Midbrain (tissue), 1 donor: Measurements from ENCODE around the gene CDH6.
A peak's percentile ranks its signal among the peaks of the same experiment; 100 is the strongest.

Source experiments
- DNase-seq: peaks from one replicate; lab custom pipeline; 2025; lab: John Stamatoyannopoulos, UW

Gene CDH6

DNA sequence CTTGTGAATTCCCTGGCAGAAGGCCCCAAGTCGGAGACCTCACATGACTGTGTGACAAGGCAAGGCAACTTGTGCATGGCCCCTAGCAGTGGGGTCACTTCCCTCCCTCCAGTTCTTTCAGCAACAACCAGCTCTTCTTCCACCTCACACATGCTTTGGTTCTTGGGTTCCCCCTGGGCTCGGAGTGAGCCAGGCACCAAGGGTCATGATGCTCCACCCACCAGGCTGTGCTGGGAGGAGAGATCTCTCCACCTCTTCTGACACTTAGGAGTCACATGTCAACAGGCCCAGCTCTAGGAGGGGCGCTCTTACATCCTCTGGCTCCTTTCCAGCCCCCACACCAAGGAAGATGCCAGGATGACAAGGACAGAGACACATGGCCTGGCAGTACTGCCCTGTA, 56.7 kb downstream of the CDH6 start:
- DNase-seq, result no peak

DNA sequence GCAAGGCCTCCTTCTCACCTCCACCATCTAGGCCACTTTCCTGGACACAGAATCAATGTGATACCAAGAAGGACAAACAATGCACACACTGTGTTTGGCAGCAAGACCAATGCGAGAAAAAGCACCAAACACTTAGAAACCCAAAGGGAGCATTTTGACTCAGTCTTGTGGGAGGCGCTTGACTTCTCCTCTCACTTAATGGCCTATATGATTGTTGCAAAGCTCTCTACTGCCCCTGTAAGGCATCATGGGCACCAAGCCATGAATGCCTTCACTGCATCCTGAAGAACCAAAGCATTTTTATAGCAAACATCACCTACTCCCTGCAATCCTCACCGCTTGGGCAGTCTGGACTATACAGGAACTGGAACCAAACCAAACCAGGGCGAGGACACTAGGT, 57.5 kb downstream of the CDH6 start:
- no peak for DNase-seq

DNA sequence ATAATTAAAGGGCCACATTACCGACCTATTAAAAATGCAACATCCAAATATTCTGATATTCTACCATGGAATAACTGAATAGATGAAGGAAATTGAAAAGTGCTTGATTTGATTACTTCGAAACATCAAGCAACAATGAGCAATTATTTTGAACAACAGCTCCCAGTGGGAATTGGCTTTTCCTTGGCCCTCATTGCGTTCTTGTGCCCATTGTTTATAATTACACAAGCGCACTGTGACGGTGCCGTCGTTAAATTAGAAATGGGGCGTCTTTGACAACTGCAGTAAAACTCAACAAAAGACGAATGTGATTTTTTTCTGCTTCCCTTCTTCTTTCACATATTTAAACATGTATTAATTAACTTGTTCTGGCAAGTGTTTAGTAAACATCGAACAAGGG, 61.6 kb downstream of the CDH6 start:
- DNase-seq, result no peak

DNA sequence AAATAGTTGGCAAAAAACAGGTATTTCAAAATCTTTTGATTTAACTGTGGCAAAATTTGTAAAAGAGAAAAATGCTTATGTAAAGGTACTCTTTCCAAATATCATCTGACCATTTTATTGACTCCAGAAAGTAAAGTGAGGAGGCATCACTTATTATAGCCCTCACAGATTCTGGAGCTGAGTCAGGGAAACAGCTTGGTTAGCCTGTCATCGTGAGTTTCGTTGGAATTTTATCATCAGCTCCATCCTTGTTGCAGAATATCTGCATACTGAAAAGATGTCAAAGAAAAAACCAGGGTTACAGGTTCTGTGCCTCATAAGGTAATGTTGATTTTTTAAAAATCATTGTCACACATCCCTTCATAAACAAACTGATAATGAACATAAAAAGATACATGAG, 74.8 kb downstream of the CDH6 start:
- no peak for DNase-seq

DNA sequence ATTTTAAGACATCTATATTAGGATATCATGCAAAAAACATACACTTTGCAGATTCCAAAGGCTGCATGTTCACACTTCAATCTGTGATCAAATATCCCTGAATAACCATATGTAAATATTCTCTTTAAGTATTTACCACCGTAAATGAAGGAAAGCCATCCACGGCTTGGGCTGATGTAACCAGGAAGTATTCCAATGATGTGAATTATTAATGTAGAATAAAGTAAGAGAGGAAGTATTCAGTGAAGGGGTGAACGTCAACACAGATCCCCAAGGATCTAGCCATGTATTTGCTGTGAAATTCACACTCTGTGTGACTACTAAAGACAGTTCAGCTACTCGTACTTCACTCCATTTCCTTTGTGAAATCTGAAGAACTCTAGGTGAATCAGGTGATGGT, 75.2 kb downstream of the CDH6 start:
- no peak for DNase-seq

DNA sequence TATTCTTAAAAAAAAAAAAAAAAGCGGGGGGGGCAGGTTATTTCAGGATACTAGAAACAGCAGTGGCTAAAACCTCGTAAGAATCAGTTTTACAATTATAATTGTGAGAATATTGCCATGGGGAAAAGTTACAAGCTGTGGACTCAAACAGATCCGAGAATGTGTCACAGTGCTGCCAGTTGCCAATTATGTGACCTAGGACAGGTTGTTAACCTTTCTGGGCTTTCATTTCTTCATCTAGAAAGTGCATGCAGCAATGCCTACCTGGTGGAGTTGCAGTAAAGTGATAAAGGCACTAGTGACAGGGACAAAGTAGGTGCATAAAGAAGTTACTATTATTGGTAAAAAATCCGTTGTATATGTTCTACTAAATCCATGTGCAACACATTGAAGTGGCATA, 75.8 kb downstream of the CDH6 start:
- no peak for DNase-seq

DNA sequence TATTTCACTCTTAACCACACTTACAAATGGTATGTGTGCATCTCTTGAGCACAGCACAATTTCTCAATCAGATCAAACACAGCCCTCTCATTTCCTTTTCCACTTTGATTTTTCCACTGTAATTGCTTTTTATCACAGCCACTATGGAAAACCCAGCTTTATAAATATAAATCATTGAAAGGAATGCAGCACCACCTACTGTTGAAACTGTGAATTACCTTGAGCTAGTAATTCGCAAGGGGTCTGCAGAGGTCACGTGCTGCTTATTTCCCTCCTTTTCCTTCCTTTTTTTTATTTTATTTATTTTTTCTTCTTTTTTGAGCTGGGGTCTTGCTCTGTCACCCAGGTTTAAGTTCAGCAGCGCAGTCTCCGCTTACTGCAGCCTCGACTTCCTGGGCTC, 76.9 kb downstream of the CDH6 start:
- DNase-seq, result peak; percentile 15

DNA sequence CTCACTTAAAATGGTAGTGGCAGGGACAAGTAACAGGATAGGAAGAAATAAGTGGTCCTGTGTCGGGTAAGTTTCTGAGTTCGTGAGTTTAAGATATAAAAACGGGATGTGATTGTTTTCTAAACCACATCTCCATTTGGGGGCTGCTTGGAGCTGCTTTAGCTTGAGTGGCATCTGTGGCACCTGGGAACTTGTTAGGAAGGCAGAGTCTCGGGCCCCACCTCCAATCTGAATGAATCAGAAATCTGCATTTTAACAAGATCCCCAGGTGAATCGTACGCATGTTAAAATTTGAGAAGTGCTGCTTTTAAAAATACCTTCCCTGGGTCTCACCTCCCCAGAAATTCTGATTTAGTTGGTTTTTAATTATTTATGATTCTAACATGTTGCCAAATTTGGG, 78.1 kb downstream of the CDH6 start:
- DNase-seq, result no peak

DNA sequence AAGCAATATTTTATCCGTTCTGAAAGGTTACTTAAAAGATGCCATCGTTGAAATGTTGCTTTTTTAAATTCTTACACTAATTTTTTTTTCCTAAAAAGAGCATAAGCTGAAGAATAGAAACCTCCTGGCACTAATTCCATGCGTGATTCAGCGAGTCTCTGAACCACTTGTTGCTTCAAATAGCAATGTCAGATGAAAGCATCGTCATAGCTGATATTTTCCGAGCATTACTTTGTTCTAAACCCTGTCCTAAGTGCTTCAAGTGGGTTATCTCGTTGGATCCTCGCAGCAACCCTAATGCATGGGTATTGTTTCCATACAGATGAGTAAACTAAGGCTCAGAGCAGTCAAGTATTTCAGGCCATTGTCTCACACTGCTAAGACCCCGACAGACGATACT, 79.7 kb downstream of the CDH6 start:
- no peak for DNase-seq

DNA sequence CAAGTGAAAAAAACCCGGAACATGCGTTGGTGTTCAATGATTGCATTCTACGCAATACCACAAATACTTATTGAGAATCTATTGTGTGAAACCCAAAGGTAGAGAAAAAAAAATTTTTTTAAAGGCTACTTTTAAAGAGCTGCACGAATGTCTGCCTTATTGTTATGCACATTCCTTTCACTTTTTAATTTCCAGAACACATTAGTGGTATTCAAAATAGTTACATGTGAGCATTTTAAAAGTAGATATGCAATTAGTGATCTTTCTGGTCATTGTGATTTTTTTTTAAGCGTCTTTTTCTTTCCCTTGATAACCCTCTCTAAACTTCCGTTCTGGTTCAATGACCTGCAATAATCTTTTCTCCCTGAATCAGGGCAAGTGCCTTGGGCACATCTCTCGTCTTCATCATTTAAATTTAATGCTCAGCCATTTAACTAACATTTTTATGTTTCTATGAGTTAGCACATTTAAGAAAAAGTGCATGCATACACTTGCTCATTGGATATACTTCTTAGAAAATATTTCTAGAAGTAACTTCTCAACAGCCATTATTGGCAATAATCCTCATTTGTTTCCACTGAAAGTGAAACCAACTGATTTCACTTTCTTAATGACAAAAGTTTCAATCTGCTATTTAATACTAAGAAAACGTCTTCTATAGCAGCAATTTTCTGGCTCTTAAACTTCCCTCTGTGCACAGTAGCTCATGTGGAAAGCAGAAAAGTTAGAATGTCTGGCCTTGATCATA, 80.3 kb downstream of the CDH6 start:
- DNase-seq, result no peak

DNA sequence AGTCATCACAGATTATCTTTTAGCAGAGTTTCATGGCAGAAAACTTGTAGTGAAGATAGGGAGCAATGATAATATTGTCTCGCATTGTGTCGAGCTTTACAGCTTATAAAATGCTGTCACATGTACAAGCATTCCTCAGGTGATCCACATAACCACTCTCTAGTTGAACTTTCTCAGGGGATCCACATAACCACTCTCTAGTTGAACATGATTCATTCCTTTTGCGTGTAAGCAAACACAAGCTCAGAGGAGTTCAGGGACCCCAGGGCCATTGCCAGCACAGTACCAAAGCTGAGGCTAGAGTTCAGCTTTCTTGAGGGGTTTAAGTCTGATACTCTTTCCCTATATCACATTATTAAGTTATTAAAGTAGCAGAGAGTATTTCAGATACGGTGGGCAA, 86.7 kb downstream of the CDH6 start:
- DNase-seq, result no peak

DNA sequence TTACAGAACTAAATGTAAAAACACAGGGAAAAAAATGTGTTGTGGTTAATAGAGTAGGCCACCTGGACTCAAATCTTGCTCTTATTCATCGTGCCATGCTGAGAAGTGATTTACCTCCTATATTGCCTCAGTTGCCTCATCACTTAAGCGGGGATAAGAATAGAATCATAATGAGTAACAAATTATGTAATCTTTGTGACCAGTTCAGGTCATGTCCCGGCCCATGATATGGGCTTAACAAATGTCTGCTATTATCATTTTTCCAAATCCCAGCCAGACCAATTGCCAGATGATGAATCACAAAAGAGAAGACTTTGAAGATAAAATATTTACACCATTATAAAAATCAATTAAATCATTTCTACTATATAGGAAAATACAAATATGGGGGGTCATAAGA, 89.8 kb downstream of the CDH6 start:
- DNase-seq, result no peak

DNA sequence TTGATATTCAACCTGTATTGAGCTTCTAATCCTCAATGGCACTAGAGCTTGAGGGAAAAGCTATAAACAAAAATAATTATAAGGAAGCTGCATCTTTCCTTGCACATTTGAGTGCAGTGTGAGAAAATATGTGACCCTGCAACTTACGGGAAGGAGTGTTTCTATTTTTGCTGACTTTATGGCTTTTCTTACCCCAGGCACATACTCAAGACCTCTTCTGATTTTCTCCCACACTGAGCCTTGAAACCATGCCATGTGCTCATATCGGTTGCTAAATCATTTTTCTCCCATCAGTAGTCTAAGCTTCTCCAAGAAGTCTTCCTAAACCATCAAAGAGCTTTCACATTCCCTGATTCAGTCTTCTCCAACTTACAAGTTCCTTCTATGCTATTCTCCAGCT, 91.5 kb downstream of the CDH6 start:
- no peak for DNase-seq

DNA sequence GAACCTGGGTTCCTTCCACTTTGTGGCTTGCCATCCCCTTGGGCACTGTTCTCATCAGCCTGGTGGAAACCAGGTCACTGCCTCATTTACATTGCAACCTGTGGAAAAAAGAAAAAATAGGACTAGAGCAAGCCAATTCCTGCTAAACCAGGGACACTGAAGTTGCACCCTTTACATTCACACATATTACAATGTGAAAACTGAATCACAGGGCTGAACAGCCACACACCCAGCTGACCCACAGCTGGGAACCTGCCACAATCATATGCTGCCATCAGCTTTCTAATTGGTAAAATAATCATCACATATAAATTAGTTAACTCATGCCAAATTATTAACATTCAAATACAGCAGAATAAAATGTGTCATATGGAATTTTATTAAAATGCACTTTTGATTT, 94.5 kb downstream of the CDH6 start:
- no peak for DNase-seq

DNA sequence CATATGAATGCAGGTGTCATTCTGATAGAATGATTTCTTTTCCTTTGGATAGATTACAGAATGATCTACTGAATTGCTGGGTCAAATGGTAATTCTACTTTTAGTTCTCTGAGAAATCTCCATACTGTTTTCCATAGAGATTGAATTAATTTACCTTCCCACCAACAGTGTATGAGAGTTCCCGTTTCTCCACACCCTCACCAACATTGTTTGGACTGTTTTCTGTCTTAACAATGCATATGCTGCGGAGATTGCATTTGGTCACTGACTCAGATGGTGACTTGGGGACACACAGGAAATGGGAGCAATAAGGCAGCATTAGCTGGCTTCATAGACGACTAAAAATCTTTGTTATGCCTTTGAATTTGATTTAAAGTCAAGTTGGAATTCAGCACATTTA, 95.9 kb downstream of the CDH6 start:
- DNase-seq, result no peak

DNA sequence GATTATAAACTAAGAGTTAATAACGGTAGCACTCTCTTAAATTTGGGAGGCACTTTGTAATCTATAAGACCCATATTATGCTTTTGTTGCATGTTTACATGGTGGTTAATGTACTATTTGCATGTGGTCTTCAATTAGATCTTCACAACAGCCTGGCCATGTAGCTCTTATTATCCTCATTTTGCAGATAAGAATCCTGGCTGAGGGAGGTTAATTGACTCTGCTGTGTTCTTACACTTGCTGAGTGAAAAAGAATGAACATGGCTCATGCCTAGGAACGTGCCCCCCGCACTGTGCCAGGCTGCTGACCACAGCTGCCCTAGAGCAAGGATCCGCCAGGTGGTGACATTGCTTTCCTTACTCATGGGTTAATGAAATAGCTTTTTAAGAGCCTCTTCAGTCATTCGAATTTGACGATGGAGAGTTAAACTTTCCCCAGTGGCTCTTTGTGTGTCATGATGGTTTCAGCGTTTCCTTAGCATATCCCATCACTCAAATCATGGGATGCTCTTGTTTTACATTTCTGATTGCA, 97.9 kb downstream of the CDH6 start:
- DNase-seq, result no peak

DNA sequence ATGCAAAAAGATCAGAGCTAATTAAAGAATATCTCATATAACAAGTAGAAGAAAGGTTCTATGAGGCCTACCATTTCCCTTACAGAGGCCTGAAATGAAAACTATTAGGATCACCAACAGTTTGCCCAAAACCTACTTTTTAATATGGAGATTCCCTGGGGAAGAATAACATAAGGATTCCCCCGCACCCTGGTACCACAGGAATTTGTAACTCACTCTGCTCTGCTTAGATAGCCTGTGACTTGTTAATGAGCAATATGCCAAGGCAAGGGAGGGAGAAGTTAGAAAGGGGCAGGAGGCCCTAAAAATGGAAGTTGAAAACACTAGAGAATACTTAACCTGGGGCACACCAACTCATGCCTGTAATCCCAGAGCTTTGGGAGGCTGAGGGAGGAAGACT, 107.0 kb downstream of the CDH6 start:
- no peak for DNase-seq

DNA sequence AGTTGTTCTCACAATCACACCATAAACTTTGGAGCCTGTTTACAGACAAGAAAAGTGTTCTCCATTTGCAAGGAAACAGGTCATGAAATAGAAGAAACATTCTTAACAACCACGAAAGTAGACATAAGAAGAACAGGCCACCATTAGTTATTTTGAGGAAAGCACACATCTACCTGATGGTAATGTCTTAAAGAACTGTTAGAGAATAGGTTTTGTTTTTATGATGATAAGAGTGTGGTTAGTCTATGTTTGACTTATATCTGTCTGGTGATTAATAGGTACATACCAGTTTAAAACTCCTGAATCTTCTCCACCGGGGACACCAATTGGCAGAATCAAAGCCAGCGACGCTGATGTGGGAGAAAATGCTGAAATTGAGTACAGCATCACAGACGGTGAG, 108.3 kb downstream of the CDH6 start:
- DNase-seq, result no peak

DNA sequence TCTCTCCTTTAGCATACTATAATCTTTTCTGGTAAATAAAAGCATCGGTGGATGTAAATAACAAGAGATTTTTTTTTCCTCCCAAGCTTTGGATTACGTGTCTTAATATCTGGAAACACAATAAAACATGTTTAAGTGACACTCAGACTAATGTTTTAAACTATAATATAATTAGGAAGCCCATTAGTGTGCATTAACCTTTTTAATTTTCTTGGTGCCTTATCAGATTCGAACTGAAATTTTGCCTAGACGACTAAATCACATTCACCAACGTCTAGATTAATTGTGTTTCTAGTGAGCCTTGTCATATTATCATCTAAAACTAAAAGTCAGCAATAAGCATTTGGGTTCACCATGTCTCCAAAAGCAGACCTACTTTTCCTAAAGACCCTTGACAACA, 110.2 kb downstream of the CDH6 start:
- DNase-seq, result no peak

DNA sequence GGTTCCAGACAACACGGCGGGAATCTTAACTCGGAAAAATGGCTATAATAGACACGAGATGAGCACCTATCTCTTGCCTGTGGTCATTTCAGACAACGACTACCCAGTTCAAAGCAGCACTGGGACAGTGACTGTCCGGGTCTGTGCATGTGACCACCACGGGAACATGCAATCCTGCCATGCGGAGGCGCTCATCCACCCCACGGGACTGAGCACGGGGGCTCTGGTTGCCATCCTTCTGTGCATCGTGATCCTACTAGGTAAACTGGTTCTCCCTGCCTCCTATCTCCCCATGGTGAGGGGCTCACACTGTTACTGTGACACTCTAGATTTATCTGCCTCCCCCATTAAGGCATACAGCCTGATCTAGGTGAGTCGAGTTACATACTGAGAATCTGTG, 124.2 kb downstream of the CDH6 start:
- no peak for DNase-seq

DNA sequence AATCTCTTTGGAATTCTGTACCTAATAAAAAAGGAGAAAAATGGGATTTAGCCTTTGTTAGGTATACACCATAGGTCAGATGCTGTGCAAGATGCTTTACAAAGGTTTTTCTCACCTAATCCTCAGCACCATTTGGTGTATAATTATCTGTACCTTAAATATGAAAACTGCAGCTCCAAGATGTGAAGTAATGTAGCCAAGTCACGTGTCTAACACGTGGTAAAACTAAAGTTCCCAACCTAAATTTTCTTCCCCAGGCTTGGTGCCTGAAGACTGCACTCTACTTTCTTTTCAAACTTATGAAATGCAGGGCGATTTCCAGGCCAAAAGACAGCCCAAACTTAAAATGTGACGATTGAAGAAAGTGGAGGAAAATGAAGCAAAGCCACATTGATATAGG, 125.8 kb downstream of the CDH6 start:
- no peak for DNase-seq

DNA sequence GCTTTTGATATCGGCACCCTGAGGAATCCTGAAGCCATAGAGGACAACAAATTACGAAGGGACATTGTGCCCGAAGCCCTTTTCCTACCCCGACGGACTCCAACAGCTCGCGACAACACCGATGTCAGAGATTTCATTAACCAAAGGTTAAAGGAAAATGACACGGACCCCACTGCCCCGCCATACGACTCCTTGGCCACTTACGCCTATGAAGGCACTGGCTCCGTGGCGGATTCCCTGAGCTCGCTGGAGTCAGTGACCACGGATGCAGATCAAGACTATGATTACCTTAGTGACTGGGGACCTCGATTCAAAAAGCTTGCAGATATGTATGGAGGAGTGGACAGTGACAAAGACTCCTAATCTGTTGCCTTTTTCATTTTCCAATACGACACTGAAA, 129.5 kb downstream of the CDH6 start:
- no peak for DNase-seq

DNA sequence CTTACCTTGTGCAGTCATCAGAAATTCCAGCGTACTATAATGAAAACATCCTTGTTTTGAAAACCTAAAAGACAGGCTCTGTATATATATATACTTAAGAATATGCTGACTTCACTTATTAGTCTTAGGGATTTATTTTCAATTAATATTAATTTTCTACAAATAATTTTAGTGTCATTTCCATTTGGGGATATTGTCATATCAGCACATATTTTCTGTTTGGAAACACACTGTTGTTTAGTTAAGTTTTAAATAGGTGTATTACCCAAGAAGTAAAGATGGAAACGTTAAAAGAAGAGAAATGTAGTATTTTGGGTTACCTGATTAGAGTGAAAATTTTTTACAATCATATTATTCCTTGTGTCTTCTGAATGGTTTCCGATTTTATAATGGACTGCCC, 131.4 kb downstream of the CDH6 start:
- DNase-seq, result no peak

DNA sequence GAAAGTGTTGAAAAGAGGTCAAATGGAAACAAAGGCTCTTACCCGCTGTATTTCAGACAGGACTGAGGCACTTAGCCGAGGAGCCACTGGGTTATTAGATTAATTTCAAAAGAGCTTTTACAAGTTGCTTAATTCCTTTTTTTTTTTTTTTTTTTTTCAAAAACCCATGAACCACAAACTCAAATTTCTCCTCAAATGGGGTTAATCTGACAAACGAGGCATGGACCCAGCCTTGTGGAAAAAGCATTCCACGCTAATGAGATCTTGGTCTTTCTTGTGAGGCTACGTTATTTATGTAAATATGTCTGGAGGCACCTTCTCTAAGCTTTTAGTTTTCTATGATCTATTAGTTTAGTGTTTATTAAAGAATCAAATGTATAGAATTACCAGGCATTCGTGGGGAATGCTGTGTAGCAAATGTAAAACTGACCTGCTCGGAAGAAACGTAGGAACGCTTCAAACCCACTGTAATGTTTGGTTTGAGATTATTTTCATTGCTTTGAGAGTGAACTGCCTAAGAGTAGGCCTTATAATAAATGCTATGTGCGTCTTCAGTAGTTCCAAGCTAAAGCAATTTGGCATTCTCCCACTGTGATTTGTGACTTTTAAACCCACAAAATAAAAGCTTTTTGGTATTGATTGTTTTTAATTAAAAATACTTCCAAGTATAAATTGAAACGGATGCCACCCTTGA, 134.7 kb downstream of the CDH6 start:
- DNase-seq, result no peak
